AG04449 (cell line): ENCODE data around the gene AP5S1.

Experiments used
- CTCF ChIA-PET: fragments of 350-600 bp; formaldehyde crosslinking; extraction: SDS; loops from one replicate; lab custom pipeline; 2021; ENCODE audit warnings: antibody characterized with exemption; lab: Yijun Ruan, JAX
- POLR2A ChIA-PET: fragments of 400-600, 350-600 bp; formaldehyde crosslinking; extraction: SDS; loops from one replicate; lab custom pipeline; 2020; ENCODE audit warnings: antibody characterized with exemption, inconsistent platforms; lab: Yijun Ruan, JAX
- DNase-seq: peaks from one replicate; pipeline ENCODE4 v3.0.0-alpha.2; 2010; ENCODE audit warnings: low read depth, low spot score
- H3K4me3 ChIP-seq: 2 replicates; pipeline ENCODE4 v1.5.1; 2011; ENCODE audit warnings: low read depth, mild to moderate bottlenecking, control low read depth, low read length
- TF ChIP-seq, protein P1 (sequence below): IDR thresholded peaks from one replicate; pipeline ENCODE4 v1.5.1; 2011; ENCODE audit warnings: mild to moderate bottlenecking, moderate library complexity, low read length, control low read depth, inconsistent platforms; ENCODE audit not compliant: insufficient read depth; ENCODE audit errors: missing control alignments

Gene AP5S1

DNA sequence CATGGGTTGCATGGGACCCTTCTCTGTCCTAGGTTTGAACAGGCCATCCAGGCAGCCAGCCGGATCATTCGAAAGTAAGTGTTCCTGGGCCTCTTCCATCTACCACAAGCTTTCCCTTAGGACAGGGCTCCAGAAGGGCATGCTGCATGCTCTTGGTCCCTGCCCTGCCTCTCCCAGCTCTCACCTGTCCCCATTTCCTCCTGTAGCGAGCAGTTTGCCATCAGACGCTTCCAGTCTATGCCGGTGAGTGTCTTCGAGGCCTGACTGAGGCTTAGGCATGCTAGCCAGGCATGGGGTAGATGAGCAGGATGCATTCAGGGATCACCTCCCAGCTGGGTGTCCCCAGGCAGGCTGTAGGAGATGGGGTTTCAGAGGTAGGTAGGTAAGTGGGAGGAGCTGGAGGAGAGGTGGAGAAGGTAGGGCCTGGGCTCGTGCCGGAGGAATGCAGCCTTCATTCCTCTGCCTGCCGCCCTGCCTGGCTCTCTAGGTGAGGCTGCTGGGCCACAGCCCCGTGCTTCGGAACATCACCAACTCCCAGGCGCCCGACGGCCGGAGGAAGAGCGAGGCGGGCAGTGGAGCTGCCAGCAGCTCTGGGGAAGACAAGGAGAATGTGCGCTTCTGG, 20.0 kb upstream of the AP5S1 start:
- DNase-seq = no peak
- TF ChIP-seq, protein P1, sequence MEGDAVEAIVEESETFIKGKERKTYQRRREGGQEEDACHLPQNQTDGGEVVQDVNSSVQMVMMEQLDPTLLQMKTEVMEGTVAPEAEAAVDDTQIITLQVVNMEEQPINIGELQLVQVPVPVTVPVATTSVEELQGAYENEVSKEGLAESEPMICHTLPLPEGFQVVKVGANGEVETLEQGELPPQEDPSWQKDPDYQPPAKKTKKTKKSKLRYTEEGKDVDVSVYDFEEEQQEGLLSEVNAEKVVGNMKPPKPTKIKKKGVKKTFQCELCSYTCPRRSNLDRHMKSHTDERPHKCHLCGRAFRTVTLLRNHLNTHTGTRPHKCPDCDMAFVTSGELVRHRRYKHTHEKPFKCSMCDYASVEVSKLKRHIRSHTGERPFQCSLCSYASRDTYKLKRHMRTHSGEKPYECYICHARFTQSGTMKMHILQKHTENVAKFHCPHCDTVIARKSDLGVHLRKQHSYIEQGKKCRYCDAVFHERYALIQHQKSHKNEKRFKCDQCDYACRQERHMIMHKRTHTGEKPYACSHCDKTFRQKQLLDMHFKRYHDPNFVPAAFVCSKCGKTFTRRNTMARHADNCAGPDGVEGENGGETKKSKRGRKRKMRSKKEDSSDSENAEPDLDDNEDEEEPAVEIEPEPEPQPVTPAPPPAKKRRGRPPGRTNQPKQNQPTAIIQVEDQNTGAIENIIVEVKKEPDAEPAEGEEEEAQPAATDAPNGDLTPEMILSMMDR = no peak
- ChIA-PET CTCF (interaction anchor here (1.2 to 4.3 kb wide), 5 partner anchors 13 to 123 kb away, joined by 3 to 40 read pairs (median 6); partner anchors contain the start of gene AP5S1), POLR2A (interaction anchor here (1.4 kb wide), 1 partner anchor 18 kb away, joined by 3 read pairs; no protein-coding TSS in a partner anchor)
- no peak overlapping the region for H3K4me3 ChIP-seq

DNA sequence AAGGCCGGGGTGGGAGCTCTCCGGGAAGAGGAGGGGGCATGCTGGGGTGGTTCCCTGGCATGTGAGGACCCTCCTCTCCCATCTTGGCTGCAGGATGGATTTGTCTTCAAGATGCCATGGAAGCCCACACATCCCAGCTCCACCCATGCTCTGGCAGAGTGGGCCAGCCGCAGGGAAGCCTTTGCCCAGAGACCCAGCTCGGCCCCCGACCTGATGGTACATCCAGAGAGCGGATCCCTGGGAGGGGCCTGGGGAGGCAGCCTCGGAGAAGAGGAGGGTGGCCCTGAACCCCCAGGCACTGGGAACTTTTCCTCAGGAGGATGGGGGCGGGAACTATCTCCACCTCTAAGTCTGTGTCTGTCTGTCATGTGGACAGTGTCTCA, 19.5 kb upstream of the AP5S1 start:
- POLR2A ChIA-PET = interaction anchor here (1.4 kb wide), 1 partner anchor 17 kb away, joined by 3 read pairs; no protein-coding TSS in a partner anchor
- CTCF ChIA-PET = interaction anchor here (1.2 to 4.3 kb wide), 5 partner anchors 13 to 124 kb away, joined by 3 to 40 read pairs (median 6); partner anchors contain the start of gene AP5S1
- TF ChIP-seq, protein P1 = no peak
- no peak overlapping the region for H3K4me3 ChIP-seq
- no peak for DNase-seq

DNA sequence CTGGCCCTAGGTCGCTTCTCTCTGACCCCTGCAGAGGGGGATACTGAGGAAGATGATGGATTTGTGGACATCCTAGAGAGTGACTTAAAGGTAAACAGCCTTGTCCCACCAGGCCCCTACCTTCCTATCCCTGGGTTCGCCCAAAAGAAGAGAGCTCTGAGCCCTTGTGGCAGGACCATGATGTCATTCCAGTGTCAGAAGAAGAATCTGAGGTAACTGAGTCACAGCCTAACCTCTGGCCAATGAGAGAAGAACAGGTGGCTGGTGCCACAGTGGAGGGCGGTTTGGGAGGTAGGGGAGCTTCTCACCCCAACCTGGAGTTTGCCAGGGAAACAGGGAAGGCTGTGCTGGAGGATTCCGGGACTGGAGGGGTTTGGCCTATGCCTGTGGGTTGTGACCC, 19.0 kb upstream of the AP5S1 start:
- DNase-seq = no peak
- TF ChIP-seq, protein P1 = no peak
- no peak overlapping the region for H3K4me3 ChIP-seq
- CTCF ChIA-PET = interaction anchor here (0.7 to 4.3 kb wide), 6 partner anchors 13 to 124 kb away, joined by 3 to 40 read pairs (median 5); partner anchors contain the start of gene AP5S1
- POLR2A ChIA-PET = interaction anchor here (1.4 kb wide), 1 partner anchor 17 kb away, joined by 3 read pairs; no protein-coding TSS in a partner anchor

DNA sequence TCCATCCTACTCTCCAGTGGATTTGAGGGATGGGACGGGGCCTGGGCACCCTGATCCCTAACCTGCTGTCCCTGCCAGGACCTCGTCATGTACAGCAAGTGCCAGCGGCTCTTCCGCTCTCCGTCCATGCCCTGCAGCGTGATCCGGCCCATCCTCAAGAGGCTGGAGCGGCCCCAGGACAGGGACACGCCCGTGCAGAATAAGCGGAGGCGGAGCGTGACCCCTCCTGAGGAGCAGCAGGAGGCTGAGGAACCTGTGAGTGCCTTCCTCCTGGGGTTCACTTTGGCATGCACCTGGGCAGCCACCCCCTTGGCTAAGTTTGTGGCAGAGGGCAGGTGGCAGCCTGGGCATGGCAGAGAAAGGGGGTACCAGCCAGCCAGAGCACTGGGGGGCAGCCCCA, 18.5 kb upstream of the AP5S1 start:
- DNase-seq = no peak
- TF ChIP-seq, protein P1 = no peak
- CTCF ChIA-PET = interaction anchor here (0.7 to 4.3 kb wide), 3 partner anchors 14 to 125 kb away, joined by 4 to 40 read pairs (median 6); partner anchors contain the start of gene AP5S1
- no peak overlapping the region for H3K4me3 ChIP-seq
- POLR2A ChIA-PET = no interaction called here

DNA sequence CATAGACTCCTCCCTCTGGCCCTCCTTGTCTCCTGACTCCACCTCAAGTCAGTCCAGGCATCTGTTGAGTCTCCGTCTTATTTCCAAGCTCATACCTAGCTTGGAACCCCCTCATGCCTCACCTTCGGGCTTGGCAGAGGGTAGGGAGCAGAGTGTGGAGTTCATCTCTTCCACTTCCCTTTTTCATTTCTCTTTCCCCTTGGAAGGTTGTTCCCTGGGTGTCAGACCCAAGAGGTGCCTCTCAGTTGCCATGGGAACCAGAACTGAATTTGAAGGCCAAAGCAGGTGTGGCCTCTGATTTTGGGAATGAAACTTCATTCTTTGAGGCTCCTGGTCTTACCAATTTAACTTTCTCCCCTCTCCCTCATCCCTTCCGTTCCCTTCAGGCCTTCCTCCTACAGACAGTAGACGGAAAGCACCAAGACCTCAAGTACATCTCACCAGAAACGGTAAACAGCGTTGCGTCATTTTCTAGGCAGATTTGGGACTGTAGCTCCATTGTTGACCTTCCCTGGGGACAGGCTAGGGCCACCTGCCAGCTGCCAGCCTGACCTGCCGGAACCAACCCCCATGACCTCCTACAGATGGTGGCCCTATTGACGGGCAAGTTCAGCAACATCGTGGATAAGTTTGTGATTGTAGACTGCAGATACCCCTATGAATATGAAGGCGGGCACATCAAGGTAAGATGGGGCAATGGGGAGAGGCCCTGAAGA, 17.7 kb upstream of the AP5S1 start:
- TF ChIP-seq, protein P1 = no peak

DNA sequence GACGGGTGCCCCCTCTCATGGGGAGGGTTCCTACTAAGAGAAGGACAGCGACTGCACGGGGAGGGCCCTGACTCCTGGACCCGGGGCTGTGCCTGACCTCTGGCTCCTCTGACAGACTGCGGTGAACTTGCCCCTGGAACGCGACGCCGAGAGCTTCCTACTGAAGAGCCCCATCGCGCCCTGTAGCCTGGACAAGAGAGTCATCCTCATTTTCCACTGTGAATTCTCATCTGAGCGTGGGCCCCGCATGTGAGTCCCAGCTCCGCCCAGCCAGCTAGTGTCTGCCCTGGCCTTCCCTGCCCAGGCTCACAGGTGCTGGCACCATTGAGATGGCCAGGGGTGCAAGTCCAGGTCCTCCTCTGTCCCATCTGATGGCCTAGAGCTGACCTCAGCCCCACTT, 17.1 kb upstream of the AP5S1 start:
- TF ChIP-seq, protein P1 = no peak
- DNase-seq = no peak
- H3K4me3 ChIP-seq = no peak overlapping the region
- POLR2A ChIA-PET = no interaction called here
- CTCF ChIA-PET = interaction anchor here (1.5 kb wide), 1 partner anchor 16 kb away, joined by 9 read pairs; the partner anchor contains the start of gene AP5S1

More for the DNA sequence above, 17.7 kb upstream of the AP5S1 start:
- ChIA-PET POLR2A (no interaction called here), CTCF (interaction anchor here (1.5 to 2.2 kb wide), 2 partner anchors 16 to 125 kb away, joined by 6 to 9 read pairs; partner anchors contain the start of gene AP5S1)
- no peak for DNase-seq
- H3K4me3 ChIP-seq = no peak overlapping the region
